SKM-1 (cell line): Measurements from ENCODE around the gene NOVA2.

Experiments
- DNase-seq: peaks from one replicate; lab custom pipeline; 2025; ENCODE audit not compliant: unreplicated experiment; lab: John Stamatoyannopoulos, UW

The NOVA2 gene

DNA sequence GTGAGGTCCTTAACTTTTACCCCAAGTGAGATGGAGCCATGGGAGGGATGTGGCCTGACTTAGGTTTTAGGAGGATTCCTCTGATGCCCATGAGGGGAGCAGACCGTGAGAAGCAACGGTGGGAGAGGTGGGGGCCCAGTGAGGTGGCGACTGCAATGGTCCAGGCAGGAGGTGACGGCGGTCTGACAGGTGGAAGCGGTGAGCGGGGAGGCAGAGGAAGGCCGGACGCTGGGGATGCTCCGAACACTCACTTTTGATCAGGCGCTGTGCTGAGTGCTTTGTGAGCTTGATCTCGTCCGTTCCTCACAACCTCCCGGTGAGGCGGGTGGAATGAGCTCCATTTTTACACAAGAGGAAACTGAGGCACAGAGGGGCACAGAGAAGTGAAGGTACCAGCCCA lies 11.6 kb downstream of the NOVA2 start:
- no peak for DNase-seq

DNA sequence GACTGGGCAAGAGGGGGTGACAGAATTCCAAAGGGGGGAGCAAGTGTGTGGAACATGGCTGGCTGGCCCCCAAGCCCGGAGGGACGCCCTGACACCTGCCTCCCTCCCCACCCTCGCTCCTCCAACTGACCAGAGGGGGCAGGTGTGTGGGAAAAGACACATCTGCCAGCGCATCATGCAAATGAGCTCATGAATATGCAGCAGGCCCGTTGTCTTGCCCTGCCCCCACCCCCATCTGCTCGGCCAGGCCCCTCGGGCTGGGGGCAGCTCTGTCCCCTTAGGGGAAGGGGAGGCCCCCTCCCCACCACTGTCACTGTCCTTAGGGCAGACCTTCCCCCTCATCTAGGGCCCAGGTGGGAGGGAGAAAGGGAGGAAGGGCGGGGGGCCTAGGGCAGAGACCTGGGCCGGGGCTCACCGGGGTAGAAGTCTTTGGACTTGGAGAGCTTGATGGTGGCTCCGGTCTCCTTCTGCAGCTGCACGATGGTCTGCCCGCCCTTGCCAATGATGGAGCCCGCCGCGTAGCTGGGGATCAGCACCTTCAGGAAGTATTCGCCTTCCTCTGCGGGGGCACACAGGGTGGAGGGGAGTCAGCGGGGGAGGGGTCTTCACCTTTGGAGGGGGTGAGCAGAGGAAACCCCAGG lies 12.9 kb downstream of the NOVA2 start:
- no peak for DNase-seq

DNA sequence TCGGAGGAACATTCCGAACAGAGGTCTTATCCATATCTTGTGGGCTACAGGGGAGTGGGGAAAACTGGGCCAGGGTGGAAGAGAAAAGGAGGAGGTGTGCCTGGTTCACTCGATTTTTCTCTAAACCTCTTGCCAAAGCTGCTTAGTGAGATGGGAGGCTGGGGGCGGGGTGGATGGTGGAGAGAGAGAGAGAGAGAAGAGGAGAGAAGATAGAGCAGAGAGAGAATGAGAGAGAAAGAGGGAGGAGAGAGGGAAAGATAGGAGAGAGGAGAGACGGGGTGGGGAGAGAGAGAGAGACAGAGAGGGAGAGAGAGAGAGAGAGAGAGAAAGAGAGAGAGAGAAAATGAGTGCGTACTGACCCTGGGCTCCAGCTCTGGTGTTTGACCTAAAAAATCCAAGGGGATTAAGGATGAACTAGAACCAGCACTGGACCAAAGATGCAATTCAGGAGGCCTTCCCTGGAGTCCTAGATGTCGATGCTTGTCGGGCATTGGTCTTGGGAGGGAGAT lies 14.1 kb downstream of the NOVA2 start:
- DNase-seq, result no peak

DNA sequence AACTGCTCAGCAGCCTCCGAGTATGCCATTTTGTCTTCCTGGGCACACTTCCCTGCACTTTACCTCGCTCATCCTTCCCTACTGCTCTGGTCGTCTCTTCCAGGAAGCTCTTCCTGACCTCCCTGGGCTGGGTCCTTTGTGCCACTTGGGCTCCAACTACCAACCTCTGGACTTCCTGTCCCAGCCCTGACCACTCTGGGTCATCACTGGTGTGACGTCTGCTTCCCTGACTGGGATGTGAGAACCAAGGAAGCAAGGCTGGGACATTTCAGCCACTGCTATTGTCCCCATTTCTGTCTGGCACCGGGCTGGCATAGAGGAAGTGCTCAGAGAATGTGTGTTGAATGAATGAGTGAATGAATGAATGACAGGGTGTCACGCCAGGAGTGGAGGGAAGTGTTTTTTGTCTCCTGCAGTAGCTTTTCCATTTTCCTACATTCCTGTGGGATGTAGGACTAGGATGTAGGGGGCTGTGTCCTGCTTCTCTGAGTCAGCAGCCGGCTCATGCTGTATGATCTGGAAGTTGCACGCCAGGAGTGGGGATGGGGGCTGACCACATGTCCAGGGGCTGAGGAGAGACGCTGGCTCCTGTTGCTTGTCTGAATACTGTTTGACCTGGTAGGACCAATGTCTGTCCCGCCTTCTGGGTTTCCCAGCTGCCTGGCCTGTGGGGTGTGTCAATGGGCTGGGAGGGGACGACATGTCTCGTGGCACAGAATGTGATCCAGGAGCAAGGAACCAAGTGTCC lies 14.7 kb downstream of the NOVA2 start:
- no peak for DNase-seq

DNA sequence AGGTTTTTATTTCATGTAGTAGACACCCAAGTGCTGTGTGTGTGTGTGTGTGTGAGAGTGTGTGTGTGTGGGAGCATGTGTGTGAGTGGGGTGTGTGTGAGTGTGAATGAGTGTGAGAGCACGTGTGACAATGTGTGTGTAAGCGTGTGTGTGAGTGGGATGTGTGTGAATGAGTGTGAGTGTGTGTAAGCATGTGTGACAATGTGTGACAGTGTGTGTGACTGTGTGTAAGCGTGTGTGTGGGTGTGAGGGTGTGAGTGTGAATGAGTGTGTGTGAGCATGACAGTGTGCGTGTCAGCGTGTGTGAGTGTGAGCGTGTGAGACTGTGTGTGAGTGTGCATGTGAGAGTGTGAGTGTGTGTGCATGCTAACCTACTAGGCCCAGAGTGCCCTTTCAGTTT lies 15.3 kb downstream of the NOVA2 start:
- DNase-seq, result no peak

DNA sequence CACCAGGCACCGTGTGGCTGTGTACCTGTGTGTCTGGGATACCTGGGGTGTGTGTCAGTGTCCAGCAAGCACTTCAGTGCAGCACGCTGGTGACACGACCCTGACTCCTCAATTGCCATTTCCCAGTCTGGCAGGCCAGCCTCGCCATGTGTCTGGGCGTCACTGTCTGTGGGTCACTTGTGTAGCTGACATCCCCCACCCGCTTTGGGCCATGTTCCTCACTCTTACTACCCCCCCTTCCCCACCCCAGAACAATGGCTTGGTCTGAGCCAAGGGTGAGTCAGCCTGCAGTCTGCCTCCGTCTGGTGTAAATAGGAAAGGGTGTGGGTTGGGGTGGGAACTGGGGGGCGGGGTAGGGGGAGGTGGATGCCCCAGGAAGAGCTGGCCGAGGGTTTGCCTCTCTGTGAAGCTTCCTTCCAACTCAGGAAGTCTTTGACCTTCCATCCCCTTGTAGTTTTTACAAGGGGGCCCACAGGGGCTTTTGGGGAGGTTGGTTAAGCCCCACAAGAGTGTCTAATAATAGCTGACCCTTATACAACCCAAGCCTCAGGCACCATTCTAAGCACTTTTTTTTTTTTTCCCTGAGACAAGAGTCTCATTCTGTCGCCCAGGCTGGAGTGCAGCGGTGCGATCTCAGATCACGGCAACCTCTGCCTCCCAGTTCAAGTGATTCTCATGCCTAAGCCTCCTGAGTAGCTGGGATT lies 17.6 kb downstream of the NOVA2 start:
- DNase-seq, result no peak

DNA sequence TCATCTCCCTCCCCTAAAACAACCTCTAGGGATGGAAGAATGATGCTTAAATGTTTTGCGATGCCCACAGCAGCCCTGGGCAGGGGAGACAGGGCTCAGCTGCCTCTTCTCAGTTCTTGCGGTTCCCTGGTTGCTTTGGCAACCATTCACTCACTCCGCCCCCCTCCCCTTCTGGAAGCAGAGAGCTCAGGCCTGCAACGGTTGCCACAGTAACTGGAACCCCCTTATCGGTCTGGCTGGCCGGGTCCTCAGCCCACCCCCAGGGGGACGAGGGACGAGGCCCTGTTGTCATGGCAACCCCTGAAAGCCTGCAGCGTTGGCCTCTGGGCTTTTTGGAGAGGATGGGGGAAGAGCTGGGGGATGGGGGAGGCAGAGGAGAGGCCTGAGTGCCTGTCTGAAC lies 19.5 kb downstream of the NOVA2 start:
- DNase-seq, result no peak

DNA sequence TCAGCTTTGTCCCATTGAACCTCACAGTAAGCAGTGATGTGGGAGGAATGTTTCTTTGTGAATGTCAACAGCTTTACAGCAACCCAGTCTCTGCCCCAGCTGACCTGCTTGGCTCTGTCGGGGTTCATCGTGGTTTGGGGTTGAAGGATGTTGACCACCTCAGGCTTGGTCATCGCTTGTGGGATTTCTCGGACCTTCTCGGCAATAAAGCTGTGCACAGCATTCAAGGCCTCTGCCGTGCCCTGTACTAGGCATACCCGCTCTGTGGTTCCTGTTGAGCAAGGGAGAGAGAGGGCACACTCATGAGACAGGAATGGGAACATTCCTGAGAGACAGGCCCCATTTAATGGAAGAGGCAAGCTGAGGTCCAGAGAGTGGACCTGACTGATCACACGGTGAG lies 20.0 kb downstream of the NOVA2 start:
- no peak for DNase-seq

DNA sequence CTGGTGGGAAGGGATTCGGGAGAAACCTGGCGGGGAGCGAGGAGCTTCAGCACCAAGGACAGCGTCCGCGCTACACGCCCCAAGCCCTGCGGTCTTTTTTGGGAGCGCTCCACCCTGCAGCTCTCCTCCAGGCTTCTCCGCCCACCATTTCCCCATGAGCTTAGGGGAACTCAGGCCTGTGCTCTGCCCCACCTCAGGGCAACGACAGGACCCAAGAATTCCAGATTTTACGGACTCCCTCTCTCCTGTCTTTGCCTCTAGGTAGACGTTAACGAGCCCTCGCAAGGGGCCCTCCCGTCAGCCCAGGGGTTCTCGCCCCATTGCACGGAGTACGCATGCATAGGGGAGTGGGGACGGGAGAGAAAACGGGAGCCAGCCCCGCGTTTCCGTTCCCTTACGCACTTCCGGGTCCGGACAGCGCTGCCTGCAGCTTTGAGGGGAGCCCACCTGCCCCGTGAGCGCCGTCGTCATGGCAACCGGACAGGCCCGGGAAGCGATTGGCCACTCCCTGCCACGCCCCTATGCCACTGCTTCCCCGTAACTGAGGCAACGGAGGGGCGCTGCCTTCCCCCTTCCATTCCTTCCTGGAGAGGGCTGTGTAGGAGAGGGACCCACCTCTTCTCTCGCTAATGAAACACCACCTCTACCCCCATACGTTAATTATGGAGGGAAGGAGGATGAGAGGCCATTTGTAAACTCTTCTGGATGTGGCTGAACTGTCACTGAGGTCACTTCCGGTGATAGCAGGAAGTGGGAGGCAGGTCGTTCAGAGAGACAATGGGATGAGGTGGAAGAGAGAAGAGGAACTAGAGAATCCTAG lies 20.8 kb downstream of the NOVA2 start:
- DNase-seq, result no peak

DNA sequence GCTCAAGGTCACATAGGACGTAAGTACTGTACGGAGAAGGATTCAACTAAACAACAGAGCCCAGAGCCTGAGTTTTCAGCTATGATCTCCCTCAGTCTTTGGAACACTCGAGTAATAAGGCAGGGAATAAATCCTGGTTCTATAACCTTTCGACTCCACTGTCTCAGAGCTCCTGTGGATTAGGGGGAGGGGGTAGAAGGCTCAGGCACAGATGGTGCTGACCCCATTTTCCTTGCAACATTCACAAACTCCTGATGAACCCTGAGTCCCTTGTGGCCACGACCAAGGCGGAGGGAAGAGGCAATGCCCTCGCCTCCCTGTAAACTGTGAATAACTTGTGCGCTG lies 21.4 kb downstream of the NOVA2 start:
- no peak for DNase-seq

DNA sequence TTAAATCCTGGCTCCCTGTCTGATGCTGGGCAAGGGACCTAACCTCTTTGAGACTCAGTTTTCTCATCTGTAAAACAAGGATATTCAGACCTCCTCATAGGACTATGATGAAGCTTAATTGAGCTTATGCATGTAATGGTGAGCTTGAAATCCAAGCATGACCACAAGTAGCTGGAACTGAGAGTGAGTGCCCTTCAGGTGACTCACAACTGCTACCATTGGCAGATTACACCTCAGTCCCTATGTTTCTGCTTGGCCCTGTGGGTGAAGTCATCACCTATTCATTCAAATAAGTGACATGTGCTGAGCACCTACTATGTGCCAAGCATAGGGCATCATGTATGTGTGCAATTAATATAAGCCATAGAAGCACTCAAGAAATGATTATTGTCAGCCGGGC lies 25.7 kb downstream of the NOVA2 start:
- DNase-seq, result no peak

DNA sequence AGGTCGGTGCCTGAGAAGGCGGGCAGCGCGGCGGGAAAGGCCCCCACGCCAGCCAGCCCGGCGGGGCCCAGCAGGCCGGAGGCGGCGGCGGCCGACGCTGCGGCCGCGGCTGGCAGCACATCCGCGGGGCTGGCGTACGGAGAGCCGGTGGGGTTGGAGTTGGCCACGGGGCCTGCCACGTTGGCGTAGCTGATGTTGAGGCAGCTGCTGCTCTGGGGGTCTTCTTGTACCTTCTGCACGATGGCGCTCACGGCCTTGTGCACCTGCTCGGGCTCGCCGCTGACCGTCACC lies 33.2 kb downstream of the NOVA2 start:
- no peak for DNase-seq

DNA sequence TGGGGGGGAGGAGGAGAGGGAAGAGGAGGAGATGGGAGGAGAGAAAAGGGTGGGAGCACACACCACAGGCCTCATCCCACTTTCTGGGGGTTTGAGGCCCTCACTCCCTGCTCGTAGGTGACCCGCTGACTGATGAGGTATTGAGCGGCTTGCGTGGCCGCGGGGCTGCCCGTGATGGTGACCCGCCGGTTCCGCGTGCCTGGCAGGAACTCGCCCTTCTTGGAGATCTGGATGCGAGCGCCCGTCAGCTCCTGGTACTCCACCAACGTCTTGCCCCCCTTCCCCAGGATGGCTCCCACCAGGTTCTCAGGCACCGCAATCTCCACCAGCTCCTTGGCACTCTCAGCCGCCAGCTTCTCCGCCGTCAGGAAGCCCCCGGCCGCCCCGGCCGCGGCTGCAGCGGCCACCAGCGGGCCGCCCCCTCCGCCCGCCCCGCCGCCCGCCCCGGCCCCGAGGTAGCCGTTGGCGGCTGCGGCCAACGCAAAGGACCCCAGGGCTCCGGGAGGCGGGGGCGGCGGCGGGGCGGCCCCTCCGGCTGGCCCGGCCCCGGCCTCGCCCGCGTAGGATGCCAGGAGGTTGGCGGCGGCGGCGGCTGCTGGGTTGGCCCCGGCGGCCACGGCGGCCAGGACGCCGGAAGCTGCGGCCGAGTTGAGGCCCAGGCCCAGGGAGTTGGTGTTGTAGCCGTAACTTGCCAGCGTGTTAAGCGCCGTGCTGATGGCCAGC lies 33.7 kb downstream of the NOVA2 start:
- DNase-seq, result no peak

DNA sequence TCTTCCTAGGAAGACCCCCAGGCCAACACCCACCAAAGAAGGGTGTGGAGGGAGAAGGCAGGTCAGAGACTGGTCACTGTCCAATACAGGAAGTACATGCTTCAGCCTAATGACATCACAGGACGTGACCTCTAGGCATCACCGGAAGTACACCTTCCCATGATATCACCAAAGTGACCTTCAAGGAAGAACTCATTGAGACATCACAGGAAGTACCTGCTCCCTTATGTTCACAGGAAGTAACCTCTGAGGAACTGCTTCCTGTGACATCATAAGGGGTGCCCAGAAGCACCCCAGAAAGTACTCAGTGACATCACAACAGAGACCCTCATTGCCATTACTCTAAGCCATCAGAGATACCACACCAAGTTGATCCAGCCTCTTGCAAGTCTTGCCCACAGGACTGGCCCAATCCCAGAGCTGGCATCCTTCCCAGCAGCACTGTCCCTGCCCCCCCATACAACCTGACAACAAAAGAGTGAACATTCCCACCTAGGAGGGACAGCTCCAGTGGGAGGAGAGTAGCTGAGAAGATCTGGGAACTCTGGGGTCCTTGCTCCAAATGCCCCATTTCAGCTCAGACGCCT lies 34.8 kb downstream of the NOVA2 start:
- no peak for DNase-seq

DNA sequence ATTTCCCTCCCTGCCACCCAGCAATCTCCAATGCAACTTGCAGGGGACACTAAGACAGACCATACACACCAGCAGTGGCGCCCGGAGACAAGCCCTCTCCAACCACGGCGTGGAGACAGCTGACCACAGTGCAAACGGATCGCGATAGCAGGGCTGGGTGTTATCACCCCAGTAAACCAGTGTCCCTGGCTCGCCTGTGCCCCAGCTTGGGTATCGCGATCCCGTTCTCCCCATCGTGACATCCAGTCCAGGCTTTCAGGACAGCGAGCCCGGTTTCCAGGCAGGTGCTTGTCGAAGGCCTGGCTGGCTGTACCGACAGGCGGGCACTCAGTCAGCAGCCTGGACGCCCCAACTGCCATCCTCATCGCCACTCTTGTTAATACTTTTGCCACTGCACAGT lies 38.4 kb downstream of the NOVA2 start:
- DNase-seq, result no peak

DNA sequence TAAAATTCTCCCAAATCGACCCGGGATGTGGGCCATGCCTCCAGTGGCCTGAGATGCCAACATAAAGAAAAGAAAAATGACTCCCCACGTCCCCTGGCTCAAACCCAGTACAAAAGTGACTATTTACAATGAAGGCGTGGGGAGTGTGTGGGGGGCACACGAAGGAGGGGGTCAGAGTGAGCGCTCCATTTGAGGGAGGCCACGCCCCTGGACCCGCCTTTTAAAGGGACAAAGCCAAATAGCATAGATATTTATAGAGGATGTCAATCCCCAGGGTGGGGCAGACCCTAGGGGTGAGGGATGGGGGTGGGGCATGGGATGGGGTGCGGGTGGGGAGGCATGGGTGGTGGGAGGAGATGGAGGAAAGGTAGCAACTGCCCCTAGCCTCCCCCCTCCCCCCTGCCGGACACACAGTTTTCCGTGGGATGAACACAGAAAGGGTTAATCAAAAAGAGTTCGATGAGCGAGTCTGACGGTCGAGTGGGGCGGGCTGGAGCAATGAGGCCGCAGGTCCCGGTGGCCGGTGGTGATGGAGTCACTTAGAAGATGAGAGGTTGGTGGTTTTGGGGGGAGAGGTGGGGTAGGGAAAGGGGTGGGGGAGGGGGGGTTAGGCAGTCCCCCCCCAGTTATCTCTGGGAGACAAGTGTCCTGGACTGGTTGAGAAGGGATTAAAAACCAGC lies 39.0 kb downstream of the NOVA2 start:
- no peak for DNase-seq

DNA sequence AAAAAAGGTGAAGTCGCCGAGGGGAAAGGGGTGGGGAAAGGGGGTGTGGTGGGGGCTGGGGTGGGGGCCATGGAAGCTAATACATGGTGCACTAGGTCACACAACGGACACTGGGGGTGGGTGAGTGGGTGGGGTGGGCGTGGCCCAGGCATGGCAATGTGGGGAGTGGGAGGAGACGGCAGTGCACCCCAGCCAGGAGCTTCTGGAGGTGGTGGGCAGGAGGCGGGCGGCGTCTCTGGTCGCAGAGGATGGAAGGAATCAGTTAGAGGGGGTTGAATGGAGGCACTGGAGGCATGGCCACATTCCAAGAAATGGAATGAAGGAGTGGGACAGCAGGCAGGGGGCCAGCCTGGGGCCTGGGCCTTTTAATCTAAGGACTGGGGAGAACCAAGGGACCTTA lies 39.9 kb downstream of the NOVA2 start:
- DNase-seq, result no peak

DNA sequence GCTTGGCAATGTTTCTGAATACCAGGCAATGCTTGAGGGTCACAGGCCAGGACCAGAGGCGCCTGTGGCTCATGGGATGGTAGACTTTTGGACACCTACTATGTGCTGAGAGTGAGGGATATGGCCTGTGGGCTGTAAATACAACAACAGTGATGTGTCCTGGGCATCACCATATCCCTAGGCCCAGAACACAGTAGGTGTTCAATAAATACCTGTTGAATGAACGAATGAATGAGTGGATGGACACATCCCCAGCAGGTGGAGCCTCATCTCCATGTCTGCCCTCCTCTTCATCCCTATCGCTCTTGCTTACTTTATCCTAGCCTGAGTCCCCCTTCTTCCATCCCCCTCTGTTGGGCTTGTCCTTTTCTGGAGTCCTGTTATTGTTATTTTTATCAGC lies 42.6 kb downstream of the NOVA2 start:
- DNase-seq, result no peak

DNA sequence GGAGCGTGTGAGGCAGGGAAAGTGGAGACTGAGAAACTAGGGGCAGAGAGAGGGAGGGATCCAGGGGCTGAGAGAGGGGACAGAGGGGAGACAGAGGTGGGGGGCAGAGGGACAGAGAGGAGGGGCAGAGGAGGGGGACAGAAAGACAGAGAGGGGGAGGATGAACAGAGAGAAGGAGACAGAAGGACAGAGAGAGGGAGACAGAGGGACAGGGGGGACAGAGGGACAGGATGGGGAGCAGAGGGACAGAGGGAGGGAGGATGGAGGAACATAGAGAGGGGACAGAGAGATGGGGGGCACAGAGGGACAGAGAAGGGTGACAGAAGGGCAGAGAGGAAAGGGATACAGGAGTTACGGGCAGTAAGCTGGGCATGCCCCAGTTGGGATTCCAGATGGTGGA lies 44.4 kb downstream of the NOVA2 start:
- no peak for DNase-seq
